NCI-H2081 (cell line): Measurements from ENCODE around the gene ZNF112.
"Not testable (repeated sequence)": the region's sequence is repeated elsewhere in the genome, so short reads cannot be mapped to it uniquely, and the experiment has no call there.

ENCODE experiments used
- DNase-seq, 2 experiments: peaks; one replicate each; lab custom pipeline; 2025; lab: John Stamatoyannopoulos, UW

The ZNF112 gene

DNA sequence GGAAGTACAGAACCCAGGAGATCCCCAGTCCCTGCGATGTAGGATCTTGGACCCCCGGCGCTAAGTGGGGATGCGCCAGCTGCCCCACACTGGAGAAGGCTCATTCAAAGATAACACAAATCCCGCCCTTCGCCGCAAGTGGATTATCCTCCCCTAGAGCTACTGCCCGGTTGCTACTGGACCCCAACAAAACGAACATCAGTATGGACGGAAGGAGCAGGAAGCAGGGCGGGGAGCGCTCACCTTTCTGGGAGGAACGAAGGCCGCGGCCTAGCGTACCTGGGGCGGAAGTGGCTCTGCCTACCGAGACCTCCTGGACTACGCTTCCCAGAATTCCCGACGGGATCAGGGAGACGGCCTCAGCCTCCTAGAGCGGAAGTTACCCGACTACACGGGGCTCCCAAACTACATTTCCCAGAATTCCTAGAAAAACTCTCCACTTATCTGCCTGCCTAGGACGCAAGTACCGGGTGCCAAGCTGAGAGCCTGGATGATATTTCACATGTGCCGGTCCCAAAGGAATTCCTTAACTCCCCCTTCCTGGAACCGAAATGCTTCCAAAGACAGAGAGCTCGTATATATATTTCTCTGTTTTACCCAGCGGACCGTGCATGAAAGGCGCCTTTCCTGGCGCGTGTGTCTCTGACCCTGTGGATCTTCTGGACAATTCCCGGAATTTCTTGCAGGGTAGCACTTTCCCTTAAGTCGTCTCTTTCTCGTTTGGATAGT lies at the start of gene ZNF112:
ZNF112 (minus strand) TSS at position 298 of the 729 bp plus-strand sequence. CDS start 16,141 bp downstream, outside the sequence.
- DNase-seq: peak; percentile 92 to 98

DNA sequence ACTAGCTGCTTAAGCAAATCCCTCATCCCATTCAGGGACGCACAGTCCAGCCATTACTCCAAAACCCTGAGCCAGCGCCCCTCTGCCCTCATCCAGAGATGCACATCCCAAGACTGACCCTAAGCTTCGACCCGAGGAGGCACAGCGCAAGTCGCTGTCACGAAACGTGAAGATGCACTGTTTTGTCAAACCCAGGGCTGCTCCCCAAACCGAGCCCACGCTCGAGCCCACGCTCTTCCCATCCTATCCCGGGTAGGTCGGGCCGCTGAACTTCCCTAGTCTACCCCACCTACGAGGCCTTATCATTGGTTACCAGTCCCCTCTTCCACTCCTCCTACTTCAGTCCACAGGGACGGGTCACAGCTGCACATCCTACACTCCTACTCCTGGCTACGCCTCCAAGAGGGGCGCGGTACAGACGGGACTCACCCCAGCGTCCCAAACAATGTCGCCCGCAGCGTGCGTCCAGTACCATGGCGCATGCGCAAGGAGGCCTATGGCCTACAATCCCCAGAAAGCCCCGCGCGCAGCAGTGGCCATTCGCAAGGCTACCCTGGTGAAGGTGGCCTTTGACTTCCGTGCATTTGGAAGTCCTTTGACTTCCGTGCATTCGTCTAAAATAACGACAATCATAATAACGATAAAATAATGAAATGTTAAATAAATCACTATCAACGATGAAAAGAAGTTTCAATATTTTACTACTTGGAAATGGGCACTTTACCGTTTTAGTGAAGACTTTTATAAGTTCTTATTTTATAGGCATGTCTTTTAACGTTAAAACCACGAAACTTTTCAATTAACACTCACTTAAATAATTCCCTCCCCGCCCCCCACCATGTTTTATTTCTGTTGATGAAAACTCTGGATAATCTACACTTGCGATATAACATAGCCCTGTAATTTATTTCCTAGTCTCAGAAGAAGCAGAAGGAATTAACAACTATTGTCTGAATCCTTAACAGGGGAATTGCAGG lies 44.9 kb upstream of the ZNF112 start, which contains the start of gene ZNF285:
ZNF285 (minus strand) TSS at position 470 of the 977 bp plus-strand sequence. CDS start 4,395 bp downstream, outside the sequence.
- no peak for DNase-seq

DNA sequence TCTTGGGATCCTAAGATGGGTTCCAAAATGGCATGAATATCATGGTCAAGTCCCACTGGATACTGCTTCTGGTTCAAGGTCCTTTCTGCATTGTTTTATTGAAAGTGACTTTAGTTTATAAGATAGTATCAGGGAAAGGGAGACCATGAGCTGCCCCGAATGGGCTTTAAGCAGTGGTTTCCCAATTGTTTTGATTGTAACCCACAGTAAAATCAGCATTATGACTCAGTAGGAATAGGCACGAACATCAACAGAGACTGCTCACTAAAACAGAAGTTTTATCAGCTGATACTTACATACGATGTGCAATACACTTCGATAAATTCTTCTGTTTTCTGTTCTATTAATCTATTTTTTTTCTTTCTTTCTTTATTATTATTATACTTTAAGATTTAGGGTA lies 32.8 kb upstream of the ZNF112 start:
- DNase-seq: not testable (repeated sequence)

DNA sequence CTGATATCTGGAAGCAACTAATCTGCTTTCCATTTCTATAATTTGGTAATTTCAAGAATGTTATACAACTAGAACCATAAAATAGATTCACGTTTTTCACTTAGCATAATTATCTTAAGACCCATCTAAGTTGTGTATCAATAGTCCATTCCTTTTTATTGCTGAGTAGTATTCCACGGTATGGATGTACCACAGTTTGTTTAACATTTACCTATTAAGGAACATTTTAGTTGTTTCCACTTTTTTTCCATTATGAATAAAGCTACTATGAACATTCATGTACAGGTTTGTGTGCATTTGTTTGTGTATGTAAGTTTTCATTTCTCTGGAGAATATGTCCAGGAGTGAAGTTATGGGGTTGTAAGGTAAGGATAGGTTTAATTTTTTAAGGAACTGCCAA lies 18.3 kb upstream of the ZNF112 start:
- no peak for DNase-seq

DNA sequence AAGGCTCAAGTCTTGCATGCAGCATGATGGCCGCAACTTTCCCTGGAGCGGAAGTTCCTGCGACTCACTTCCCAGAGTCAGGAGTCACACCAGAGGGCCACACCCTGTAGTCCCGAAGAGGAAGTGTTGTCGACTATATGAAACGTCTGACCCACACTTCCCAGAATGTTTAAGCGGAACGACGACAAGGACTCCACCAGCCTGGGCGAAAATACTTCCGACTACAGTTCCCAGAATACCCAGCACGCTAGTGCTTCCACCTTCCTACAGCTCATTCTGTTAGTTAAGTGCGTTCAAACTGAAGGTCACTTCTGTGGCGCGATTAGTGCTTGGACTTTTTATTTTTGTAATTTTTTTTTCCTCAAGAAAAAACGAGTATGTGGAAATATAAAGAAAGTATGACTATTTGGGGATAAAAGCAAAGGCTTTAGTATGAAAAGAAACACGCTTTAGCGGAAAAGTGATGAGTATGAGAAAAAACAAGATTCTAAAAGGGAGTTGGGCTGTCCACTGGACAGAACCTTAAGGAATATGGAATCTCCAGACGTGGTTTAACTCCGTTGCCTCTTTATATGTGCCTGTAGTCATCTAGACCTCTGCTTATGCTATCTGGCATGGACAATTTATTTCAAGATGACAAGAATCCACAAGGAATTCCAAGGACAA lies 15.5 kb upstream of the ZNF112 start:
- DNase-seq: no peak

DNA sequence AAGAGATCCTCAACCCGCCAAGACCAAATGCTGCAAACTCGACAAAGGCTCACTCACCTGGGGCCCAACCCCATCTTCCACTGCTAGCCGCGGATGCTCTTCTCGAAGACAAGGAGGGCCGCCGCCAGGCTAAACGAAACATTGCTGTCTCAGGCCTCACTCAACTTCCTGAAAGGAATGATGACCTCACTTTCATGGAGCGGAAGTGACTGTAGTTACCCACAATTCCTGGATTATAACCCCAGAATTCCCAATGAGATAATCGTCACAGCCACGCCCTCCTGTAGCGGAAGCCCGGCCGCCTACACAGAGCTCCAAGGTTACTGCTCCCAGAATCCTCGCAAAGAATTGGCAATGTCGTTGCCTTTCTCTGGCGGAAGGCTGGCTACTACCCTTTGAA lies 10.5 kb upstream of the ZNF112 start:
- no peak for DNase-seq

DNA sequence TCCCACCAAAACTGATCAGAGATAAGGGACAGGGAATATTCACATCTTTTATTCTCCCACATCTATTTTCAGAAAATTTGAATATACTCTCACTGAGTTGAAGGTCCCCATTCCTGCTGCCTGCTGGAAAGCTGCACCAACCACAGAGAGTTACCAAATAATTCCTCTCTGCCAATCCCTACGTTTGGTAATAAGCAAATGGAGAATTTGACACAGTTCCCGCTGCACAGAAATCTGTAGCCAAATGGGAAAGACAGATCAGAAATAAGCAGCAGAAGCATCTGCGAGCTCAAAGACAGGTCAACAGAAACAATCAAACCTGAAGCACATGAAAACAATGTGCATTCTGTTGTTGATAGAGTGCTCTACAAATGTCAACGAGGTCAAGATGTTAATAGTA lies 9.9 kb downstream of the ZNF112 start:
- DNase-seq: no peak

DNA sequence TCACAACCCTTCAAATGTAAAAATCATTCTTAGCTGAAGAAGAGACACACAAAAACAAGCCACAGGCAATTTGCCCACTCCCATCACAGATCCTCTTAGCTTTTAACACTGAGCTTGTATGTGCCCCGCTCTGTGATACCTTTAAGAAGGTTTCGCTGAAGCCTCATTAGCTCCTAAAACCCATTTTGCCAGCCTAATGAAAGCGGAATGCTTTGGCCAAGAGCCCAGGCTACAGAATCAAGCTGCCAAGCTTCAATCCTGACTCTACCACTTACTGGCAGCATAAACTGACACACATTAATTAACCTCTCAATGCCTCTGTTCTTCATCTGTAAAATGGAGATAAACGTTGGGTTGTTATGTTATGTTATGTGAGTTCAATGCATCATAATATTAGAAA lies 10.5 kb downstream of the ZNF112 start:
- DNase-seq: peak in 1 of 2 experiments; percentile 46

DNA sequence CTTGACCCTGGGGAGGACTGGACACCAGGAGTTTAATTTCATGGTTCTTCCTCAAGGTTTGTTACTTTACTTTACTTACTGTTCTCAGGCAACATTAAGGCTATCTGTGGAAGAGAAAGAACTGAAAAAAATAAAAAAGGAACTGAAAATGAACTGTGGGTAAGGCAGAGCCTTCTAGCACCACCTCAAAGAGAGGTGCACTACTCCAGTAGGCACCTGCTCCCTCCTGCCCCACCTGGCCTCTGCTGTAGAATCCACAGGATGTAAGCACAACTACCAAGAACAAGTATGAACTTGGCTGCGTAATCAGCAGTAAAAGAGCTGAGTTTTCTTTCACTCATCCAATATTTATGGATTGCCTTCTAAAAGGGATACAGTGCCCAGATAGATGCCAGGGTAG lies 12.2 kb downstream of the ZNF112 start:
- DNase-seq: no peak

DNA sequence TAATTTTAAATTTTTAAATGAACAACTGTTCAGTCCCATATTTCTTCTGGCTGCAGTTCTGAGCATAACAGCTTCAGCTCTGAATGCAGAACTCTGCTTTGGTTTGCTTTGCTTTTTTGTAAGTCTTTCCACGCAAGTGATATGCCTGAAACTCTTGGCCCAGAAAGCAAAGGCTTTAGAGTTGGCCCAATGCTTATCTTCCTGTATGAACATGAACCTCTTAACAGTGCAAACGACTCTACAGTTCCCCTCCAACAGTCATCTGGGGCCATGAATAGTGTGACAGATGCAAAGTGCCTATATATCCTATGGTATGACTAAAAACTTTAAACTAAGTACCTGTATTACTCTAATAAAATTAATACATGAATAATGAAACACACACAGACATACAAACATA lies 14.7 kb downstream of the ZNF112 start:
- no peak for DNase-seq

DNA sequence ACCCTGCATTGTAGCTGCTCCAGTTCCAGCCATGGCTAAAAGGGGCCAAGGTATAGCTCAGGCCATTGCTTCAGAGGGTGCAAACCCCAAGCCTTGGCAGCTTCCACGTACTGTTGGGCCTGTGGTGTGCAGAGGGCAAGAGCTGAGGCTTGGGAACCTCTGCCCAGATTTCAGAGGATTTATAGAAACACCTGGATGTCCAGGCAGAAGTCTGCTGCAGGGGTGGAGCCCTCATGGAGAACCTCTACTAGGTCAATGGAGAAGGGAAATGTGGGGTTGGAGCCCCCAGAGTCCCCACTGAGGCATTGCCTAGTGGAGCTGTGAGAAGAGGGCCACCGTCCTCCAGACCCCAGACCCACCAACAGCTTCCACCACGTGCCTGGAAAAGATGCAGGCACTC lies 21.8 kb downstream of the ZNF112 start:
- not testable (repeated sequence) for DNase-seq

DNA sequence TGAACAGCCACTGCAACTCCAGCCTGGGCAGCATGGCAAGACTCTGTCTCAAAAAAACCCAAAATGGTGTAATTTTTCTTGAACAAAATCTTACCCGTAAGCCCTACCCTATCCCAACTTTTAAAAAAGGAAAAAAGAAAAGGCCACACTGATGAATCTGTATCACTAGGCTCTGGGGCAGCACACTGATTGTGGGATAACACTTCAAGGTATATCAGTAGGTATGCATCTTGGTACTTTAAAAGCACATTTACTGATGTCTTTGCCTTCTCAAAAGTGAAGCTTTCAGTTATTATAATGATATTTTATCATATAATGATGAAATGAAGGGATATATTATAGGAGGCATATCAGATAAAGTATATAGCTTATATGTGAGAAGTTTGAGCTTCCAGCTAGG lies 24.3 kb downstream of the ZNF112 start:
- DNase-seq: no peak

DNA sequence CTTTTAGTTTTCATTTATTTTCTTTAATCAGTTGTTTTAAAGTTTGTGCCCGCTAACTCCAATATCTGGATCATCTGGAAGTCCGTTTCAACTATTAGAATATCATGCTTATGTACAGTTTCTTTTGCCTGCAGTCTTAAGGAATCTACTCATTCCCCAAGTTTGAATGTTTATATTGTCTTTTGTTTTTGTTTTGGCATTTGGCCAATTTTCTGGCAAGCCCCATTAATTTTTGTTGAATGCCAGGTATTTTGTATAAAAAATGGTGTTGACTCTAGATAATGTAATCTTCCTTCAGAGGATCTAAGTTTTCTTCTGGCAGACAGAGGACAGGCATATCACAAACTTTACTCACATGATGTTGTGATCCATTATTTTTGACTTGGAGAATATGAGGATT lies 40.6 kb downstream of the ZNF112 start:
- DNase-seq: no peak

DNA sequence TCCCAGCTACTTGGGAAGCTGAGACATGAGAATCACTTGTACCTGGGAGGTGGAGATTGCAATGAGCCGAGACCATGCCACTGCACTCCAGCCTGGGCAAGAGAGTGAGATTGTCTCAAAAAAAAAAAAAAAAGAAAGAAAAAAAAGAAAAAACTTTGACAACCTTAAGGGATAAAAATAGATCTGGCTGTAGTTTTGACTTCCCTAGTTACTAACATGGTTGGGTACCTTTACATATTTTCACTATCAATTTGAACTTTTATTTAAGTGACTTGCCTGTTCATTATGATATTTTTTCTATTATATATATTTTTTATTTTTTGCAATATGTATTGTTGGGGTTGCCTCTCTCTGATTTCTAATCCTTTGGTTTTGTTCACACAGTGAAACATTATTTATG lies 43.2 kb downstream of the ZNF112 start:
- DNase-seq: no peak

DNA sequence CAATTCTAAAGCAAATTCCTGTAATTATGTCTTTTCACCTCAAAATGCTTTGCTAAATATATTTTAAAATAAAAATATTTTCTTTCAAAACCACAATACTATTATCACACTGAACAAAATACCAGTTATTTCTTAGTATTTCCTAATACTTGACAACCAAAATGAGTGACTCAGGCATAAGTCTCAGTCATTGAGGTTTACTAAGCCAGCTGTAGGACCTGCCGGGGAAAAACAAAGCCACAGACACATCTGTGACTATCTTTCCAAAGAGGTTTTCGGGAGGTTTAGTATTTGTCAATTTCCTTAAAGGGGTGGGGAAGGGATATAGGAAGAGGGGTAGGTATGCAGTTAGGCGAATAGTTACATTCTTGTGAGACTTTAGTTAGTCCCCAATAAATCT lies 48.5 kb downstream of the ZNF112 start:
- DNase-seq: no peak

DNA sequence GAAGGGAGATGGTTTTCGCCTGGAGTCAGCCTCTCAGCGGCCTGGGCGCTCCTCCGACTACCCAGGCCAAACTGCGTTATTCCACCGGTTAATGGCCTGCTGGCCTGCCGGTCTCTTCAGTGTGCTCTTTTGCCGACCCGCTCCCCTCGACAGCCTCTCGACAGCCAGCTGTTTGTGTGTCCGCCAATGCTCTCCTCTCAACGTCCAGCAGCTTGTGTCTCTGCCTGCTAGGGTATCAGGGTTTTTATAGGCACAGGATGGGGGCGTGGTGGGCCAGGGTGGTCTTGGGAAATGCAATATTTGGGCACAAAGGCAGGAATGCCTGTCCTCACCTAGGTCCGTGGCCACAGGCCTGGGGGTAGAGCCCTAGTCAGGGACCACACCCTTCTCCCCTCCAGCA lies 50.2 kb downstream of the ZNF112 start:
- DNase-seq: no peak

DNA sequence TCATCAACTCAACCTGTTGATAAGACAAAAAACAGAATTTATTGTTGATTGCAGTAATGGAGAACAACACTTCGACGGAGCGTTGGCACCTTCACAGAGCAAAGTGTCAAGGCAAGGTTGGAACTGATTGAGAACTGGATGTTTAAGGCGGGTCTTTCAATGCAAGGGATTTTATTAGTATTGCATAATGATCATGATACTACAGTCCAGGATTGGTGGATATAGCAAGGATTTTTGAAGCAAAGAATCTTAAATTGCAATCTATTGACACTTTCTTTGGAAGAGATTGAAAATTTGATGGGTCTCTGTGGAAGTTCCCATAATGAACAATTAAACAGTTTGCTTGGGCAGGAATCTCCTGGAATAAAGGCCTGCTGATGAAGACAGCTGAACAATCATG lies 51.0 kb downstream of the ZNF112 start:
- no peak for DNase-seq

DNA sequence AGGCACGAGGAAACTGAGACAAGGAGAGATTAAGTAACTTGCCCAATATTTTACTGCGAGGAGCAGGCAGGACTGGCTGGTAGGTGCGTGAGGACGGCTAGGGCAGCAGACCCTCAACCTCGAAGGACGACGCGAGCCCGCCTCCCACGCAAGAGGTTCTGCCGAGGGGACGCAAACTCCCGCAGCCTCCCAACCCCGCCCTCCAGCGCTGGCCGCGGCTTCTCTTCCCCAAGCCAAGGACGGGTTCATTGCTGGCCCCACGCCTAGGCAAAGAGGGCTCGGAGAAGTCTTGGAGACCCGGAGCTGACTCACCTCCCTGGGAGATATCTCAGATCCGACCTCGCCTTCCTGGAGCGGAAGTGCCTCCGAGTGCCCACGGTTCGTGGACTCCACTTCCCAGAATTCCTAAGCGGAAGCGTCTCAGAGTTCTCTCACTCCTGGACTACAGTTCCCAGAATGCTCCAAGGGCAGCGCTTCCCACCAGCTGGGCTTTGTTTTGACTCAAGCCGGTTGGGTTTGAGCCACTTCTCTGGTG lies 51.8 kb downstream of the ZNF112 start, which contains the start of gene ZNF235:
ZNF235 (minus strand) TSS at position 367 of the 535 bp plus-strand sequence. CDS start 1,621 bp downstream, outside the sequence.
- DNase-seq: peak; percentile 81 to 94

DNA sequence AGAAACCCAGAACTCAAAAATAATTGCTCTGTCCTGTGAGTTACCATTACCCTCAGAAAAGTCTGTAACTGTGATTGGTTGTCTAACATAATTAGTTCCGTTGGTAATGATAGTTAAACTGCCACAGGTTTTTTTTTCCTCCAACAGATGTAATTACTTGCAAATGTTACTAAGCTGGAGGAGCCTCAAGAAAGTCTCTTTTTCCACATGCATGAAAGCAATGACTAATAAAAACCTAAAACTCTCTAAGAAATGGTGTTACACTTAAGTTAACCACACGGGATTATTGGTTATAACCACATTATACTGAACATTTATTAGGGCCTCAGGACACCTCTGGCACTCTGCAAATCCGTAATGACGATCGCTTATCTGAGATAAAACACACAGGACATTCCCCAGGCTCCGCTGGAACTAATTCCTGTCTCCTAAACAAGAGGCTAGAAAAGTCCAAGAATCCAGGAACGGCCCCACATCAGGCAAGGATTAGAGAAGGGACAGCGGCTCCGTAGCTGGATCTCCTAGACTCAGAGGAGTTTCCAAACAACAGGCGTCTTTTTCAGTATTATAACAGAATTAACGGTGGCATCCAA lies 52.4 kb downstream of the ZNF112 start:
- no peak for DNase-seq

DNA sequence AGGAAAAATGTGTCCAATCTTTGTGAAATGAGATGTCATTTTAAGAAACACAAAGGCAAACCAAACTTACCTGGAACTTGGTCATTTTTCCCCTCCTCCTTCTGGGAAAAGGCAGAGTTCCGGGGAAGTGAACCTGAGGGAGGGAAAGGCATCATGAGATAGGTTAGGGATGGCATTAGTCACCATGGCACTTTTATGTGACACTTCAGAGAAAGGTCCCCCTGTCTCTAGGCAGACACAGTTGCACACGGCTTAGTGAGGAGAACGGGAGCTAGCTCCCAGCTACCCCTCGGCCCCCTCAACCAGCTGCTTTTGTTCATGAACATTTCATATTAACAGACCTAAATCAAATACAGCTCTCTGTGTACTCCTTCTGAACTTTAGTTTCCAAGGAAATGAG lies 53.2 kb downstream of the ZNF112 start:
- no peak for DNase-seq

DNA sequence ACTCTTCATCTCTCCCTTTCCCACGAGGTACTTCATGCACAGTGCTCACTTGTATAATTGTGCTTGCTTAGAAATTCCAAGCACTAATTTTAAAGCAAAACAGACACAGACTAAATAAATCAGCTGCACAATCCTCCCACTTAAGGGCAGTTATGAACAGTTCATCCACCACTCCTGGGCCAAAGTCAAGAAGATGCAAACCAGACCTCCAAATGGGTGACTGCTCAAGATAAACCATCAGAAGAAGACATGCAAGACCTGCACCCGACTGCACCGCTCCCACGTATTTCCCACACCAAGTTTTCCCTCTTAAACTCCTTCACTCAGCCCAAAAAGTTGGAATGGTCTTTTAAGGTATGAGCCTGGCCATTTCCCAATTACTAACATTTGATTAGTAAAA lies 71.5 kb downstream of the ZNF112 start:
- no peak for DNase-seq

DNA sequence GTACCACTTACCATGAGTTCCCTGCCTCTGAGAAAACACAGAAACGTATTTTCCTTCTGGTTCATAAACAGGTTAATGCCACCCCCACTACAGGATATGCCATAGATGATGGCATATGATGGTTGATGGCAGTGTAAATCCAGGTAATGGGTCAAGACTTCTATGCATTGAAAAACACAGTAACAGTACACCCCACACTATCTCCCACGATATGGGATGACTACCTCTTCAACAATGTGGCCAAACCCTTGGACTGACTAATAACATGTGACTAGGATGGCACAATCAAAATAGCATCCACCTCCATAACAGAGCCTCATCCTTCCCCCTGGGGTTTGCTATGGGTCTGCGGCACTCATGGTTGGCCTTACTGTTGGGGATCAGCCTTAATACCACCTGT lies 73.6 kb downstream of the ZNF112 start:
- no peak for DNase-seq
